HG02642 (cell line): ENCODE results near the gene HTR6.

Experiments
- ATAC-seq: cut with Tn5 transposase; IDR thresholded peaks from one replicate; pipeline ENCODE4 v1.9.1; 2021; ENCODE audit warnings: mild to moderate bottlenecking; ENCODE audit not compliant: unreplicated experiment, poor library complexity

Gene HTR6

GRCh38 chr1:19682901-19683300, 18.2 kb downstream of the HTR6 start:
- no peak for ATAC-seq

GRCh38 chr1:19683351-19683750, 18.7 kb downstream of the HTR6 start:
- ATAC-seq: no peak

GRCh38 chr1:19684677-19685076, 20.0 kb downstream of the HTR6 start:
- ATAC-seq: no peak

GRCh38 chr1:19685994-19686393, 21.3 kb downstream of the HTR6 start:
- ATAC-seq: no peak

- no peak for ATAC-seq
These were observed 22.7 kb downstream of the HTR6 start for GRCh38 chr1:19687414-19687813.

GRCh38 chr1:19688041-19688842, 23.6 kb downstream of the HTR6 start:
- no peak for ATAC-seq

- no peak for ATAC-seq
These were observed 24.5 kb downstream of the HTR6 start for GRCh38 chr1:19689085-19689757.

GRCh38 chr1:19689856-19690255, 25.2 kb downstream of the HTR6 start:
- no peak for ATAC-seq

- no peak for ATAC-seq
These were observed 25.7 kb downstream of the HTR6 start for GRCh38 chr1:19690342-19690741.

- no peak for ATAC-seq
These were observed 29.6 kb downstream of the HTR6 start for GRCh38 chr1:19694298-19694697.

GRCh38 chr1:19695772-19696171, 31.1 kb downstream of the HTR6 start:
- ATAC-seq: no peak

GRCh38 chr1:19696820-19697219, 32.1 kb downstream of the HTR6 start:
- no peak for ATAC-seq

- no peak for ATAC-seq
These were observed 33.5 kb downstream of the HTR6 start for GRCh38 chr1:19698181-19698580.

GRCh38 chr1:19700079-19700777, 35.6 kb downstream of the HTR6 start:
- no peak for ATAC-seq

GRCh38 chr1:19703280-19703679, 38.6 kb downstream of the HTR6 start:
- no peak for ATAC-seq

- no peak for ATAC-seq
These were observed 39.8 kb downstream of the HTR6 start for GRCh38 chr1:19704247-19705113.

GRCh38 chr1:19705464-19705863, 40.8 kb downstream of the HTR6 start:
- no peak for ATAC-seq

GRCh38 chr1:19706136-19706535, 41.5 kb downstream of the HTR6 start:
- ATAC-seq: no peak

GRCh38 chr1:19708567-19709110, 44.0 kb downstream of the HTR6 start:
- no peak for ATAC-seq

GRCh38 chr1:19709260-19709793, 44.7 kb downstream of the HTR6 start:
- ATAC-seq: no peak
